SU-DHL-6 (cell line): ENCODE data around the gene GNG7.

Experiments
- H2AFZ ChIP-seq: fragments of 200-600 bp; sonication (generic); 2 replicates; pipeline ENCODE4 v1.6.1; 2014; ENCODE audit warnings: low read depth, mild to moderate bottlenecking, moderate library complexity, mixed read lengths, antibody characterized with exemption, low read length; ENCODE audit not compliant: severe bottlenecking
- H3F3A ChIP-seq: fragments of 200-600 bp; shearing (Covaris generic); 2 replicates; pipeline ENCODE4 v1.6.0; 2016; ENCODE audit warnings: antibody characterized with exemption, mild to moderate bottlenecking; ENCODE audit not compliant: insufficient read depth
- H3K27ac ChIP-seq: fragments of 200-600 bp; sonication (generic); 2 replicates; pipeline ENCODE4 v1.5.1; 2016; ENCODE audit warnings: low read depth, mild to moderate bottlenecking, low read length, moderate library complexity, mixed read lengths
- H3K27me3 ChIP-seq: fragments of 200-600 bp; sonication (generic), shearing (Covaris generic); 2 replicates; pipeline ENCODE4 v1.6.0; 2014; ENCODE audit warnings: mild to moderate bottlenecking, low read length
- H3K36me3 ChIP-seq: fragments of 200-600 bp; sonication (generic); 2 replicates; pipeline ENCODE4 v1.6.1; 2014; ENCODE audit warnings: mild to moderate bottlenecking, low read length, mixed read lengths
- H3K4me2 ChIP-seq: fragments of 300-600, 200-600 bp; shearing (Covaris generic), sonication (generic); 2 replicates; pipeline ENCODE4 v1.6.0; 2014; ENCODE audit warnings: low read length, low read depth, mild to moderate bottlenecking; ENCODE audit not compliant: poor library complexity, severe bottlenecking
- H3K4me3 ChIP-seq: fragments of 200-600 bp; sonication (generic); 2 replicates; pipeline ENCODE4 v1.5.1; 2014; ENCODE audit warnings: antibody characterized with exemption, low read length, mild to moderate bottlenecking, mixed read lengths; ENCODE audit not compliant: insufficient read depth, poor library complexity, severe bottlenecking
- H3K79me2 ChIP-seq: fragments of 200-600 bp; sonication (generic); 2 replicates; pipeline ENCODE4 v1.6.1; 2014; ENCODE audit warnings: mild to moderate bottlenecking, low read length, moderate library complexity; ENCODE audit not compliant: insufficient read depth
- H3K9ac ChIP-seq: fragments of 200-600 bp; sonication (generic); 2 replicates; pipeline ENCODE4 v1.7.0; 2014; ENCODE audit warnings: mild to moderate bottlenecking, low read length
- H3K9me2 ChIP-seq: fragments of 200-600 bp; sonication (generic); replicated peaks from 2 replicates; pipeline ENCODE4 v1.6.1; 2014; ENCODE audit warnings: low read length; ENCODE audit not compliant: insufficient read depth
- H3K9me3 ChIP-seq: fragments of 200-600 bp; sonication (generic); 2 replicates; pipeline ENCODE4 v1.6.1; 2014; ENCODE audit warnings: low read length, mixed read lengths; ENCODE audit not compliant: insufficient read depth
- H4K20me1 ChIP-seq: fragments of 200-600 bp; sonication (generic); 2 replicates; pipeline ENCODE4 v1.6.1; 2014; ENCODE audit warnings: low read depth, mild to moderate bottlenecking, antibody characterized with exemption, low read length, moderate library complexity, mixed read lengths
- EZH2phosphoT487 ChIP-seq: fragments of 200-600 bp; sonication (generic), shearing (Covaris generic); conservative IDR thresholded peaks from 2 replicates; pipeline ENCODE4 v1.6.1; 2018; ENCODE audit warnings: mild to moderate bottlenecking, antibody characterized with exemption, low read length, moderate library complexity, mixed read lengths
- TF ChIP-seq, protein P1 (sequence below): fragments of 200-600 bp; sonication (generic); IDR thresholded peaks from one replicate; pipeline ENCODE4 v1.5.1; 2017; ENCODE audit warnings: antibody characterized with exemption, mild to moderate bottlenecking, low read length, moderate library complexity; ENCODE audit not compliant: insufficient read depth, poor library complexity, severe bottlenecking

The GNG7 gene

DNA sequence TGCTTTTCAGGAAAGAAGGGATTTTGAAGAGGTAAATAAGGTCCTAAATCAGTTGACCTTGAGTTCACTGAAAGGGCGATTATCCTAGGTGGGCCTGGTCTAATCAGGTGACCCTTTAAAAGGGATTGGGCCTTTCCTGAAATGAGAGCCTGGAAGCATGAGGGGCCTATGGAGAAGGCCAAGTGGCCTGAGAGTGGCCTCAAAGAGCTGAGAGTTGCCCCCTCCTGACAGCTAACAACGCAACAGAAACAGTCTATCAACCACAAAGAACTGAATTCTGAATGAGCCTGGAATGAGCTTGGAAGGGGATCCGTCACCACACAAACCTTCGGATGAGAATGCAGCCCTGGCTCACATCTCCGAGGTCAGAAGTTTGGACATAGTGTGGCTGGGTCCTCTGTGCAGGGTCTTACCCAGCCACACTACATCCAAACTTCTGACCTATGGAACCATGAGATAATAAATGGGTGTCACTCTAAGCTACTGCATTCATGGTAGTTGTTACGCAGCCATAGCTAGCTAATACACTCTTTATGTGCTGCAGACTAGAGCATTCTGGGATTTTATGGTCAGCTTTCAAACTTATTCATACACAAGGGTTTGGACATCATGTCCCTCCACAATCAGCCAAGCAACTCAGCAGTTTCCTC, 72.0 kb downstream of the GNG7 start:
- H3F3A ChIP-seq, result peaks cover 31% of the 10 kb centered on the region
- no peaks in the 10 kb centered on the region for H4K20me1 ChIP-seq
- H3K9ac ChIP-seq, result no peak overlapping the region
- H3K36me3 ChIP-seq, result no peaks in the 10 kb centered on the region; the same call in 1 of the 2 replicates
- peaks cover 15% of the 10 kb centered on the region; the same call in 1 of the 2 replicates for H3K9me3 ChIP-seq
- no peaks in the 10 kb centered on the region for H3K27me3 ChIP-seq
- no peak overlapping the region for H3K4me2 ChIP-seq
- no peak overlapping the region for H2AFZ ChIP-seq
- H3K27ac ChIP-seq, result peak overlapping the region; percentile 63; the same call in 1 of the 2 replicates
- no peak overlapping the region for H3K4me3 ChIP-seq
- no peaks in the 10 kb centered on the region for H3K9me2 ChIP-seq
- TF ChIP-seq EZH2phosphoT487, result no peak
- TF ChIP-seq, protein P1, sequence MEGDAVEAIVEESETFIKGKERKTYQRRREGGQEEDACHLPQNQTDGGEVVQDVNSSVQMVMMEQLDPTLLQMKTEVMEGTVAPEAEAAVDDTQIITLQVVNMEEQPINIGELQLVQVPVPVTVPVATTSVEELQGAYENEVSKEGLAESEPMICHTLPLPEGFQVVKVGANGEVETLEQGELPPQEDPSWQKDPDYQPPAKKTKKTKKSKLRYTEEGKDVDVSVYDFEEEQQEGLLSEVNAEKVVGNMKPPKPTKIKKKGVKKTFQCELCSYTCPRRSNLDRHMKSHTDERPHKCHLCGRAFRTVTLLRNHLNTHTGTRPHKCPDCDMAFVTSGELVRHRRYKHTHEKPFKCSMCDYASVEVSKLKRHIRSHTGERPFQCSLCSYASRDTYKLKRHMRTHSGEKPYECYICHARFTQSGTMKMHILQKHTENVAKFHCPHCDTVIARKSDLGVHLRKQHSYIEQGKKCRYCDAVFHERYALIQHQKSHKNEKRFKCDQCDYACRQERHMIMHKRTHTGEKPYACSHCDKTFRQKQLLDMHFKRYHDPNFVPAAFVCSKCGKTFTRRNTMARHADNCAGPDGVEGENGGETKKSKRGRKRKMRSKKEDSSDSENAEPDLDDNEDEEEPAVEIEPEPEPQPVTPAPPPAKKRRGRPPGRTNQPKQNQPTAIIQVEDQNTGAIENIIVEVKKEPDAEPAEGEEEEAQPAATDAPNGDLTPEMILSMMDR, result no peak
- H3K79me2 ChIP-seq, result no peaks in the 10 kb centered on the region

DNA sequence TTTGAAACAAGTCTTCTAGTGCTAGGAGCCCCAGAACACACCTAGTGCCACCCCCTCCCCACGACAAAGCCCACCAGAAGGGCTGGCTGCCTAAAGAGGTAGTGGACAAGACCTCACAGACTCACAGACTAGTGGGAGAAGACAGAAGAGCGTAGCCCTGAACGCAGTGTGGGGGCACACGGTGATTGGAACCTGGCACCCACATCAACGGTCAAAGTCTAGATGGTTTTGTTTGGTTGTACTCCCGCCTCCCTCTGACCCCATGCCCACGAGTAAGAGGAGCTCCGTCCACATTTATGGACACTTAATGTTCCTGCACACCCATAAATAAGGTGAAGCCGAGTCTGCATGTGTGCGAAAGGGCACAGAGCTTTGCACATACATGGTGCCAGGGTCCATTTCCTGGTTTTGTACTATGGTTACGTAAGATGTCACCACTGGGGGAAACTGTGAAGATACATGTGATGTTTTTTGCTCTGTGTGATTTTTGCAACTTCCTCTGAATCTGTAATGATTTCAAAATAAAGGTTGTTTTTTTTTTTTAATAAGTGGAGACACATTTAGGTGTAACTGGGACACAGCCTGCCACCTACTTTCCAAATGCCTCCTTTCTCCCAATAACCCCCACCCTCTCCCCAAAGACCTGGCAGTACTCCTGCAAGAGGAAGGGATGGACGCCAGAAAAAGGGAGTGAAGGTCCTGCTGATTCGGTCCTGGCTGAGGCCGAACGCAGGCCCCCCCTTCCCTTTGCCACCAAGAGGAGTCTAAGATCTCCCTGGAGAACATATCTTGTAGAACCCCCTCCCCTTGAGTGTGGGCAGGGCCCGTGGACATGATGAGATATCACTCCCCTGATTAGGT, 72.8 kb downstream of the GNG7 start:
- Histone ChIP-seq H2AFZ (no peak overlapping the region), H3K79me2 (no peaks in the 10 kb centered on the region), H3K4me3 (no peak overlapping the region), H3K9me3 (peaks cover 15% of the 10 kb centered on the region; the same call in 1 of the 2 replicates), H4K20me1 (no peaks in the 10 kb centered on the region), H3K9me2 (no peaks in the 10 kb centered on the region), H3K9ac (no peak overlapping the region), H3K27me3 (no peaks in the 10 kb centered on the region), H3F3A (peaks cover 39% of the 10 kb centered on the region), H3K27ac (peak overlapping the region; percentile 12; the same call in 1 of the 2 replicates), H3K4me2 (no peak overlapping the region), H3K36me3 (no peaks in the 10 kb centered on the region; the same call in 1 of the 2 replicates)
- TF ChIP-seq, protein P1, result no peak
- TF ChIP-seq EZH2phosphoT487, result no peak

DNA sequence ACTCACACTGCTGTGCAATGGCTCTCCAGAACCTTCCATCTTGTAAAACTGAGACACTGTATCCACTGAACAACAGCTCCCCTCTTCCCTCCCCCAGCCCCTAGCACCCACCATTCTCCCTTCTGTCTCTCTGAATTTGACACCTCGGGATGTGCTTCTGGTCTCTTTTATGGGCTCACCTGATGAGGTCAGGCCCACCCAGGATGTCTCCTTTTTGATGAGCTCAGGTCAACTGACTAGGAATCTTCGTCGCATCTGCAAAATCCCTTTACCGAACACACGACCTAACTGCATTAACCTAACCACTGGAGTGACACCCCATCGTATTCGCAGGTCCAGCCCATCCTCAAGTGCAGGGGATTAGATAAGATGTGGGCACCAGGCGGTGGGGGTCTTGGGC, 73.9 kb downstream of the GNG7 start:
- no peak overlapping the region for H2AFZ ChIP-seq
- no peak for TF ChIP-seq EZH2phosphoT487
- TF ChIP-seq, protein P1, result no peak
- H3K27ac ChIP-seq, result no peak overlapping the region
- H3K9ac ChIP-seq, result no peak overlapping the region
- H4K20me1 ChIP-seq, result no peaks in the 10 kb centered on the region
- H3K9me3 ChIP-seq, result peaks cover 15% of the 10 kb centered on the region; the same call in 1 of the 2 replicates
- H3K79me2 ChIP-seq, result no peaks in the 10 kb centered on the region
- H3K9me2 ChIP-seq, result no peaks in the 10 kb centered on the region
- no peaks in the 10 kb centered on the region for H3K27me3 ChIP-seq
- no peak overlapping the region for H3K4me2 ChIP-seq
- H3K36me3 ChIP-seq, result no peaks in the 10 kb centered on the region; the same call in 1 of the 2 replicates
- H3K4me3 ChIP-seq, result no peak overlapping the region
- H3F3A ChIP-seq, result peaks cover 50% of the 10 kb centered on the region
